GM12878 (cell line): ENCODE measurements around the gene SAC3D1. TPM values are rescaled to one million over a fixed set of nuclear protein-coding genes. Genes with fewer than 3 reads are reported as not detected.

Experiments used
- ATAC-seq: fragments of 200-7000 bp; cut with Tn5 transposase; 3 replicates; pipeline ENCODE4 v1.9.1; 2020; ENCODE audit warnings: mild to moderate bottlenecking, moderate library complexity
- BruUV-seq: library from RNA; stranded (reverse); fragments of 400-500 nt; replicated peaks from 2 replicates; lab custom pipeline; 2021; lab: Mats Ljungman, UMichigan
- CTCF ChIA-PET: fragments of 300-600 bp; sonication (Branson Sonifier 250); formaldehyde crosslinking; extraction: SDS; loops from one replicate; lab custom pipeline; 2021; ENCODE audit warnings: inconsistent platforms; lab: Yijun Ruan, JAX
- POLR2A ChIA-PET: fragments of 350-600 bp; formaldehyde crosslinking; extraction: SDS; loops from one replicate; lab custom pipeline; 2021; ENCODE audit warnings: inconsistent platforms; lab: Charles Lee
- RAD21 ChIA-PET: fragments of 300-600 bp; sonication (Branson Sonifier 250); formaldehyde crosslinking; loops from one replicate; lab custom pipeline; 2023; ENCODE audit warnings: antibody characterized with exemption; ENCODE audit not compliant: unreplicated experiment; lab: Charles Lee
- SMC1A ChIA-PET: fragments of 300-600 bp; sonication (Branson Sonifier 250); formaldehyde crosslinking; loops from one replicate; lab custom pipeline; 2023; ENCODE audit not compliant: unreplicated experiment, uncharacterized antibody; lab: Charles Lee
- DNase-seq: peaks from one replicate; pipeline ENCODE4 v3.0.0-alpha.2; 2011; ENCODE audit warnings: low read depth, low spot score
- FAIRE-seq: peaks from 3 replicates; lab custom pipeline; 2011; peaks lifted over from hg19 to GRCh38; lab: Jason Lieb, UNC
- H2AFZ ChIP-seq: 2 replicates; pipeline ENCODE4 v1.6.0; 2011; ENCODE audit warnings: low read depth, low read length, control low read depth; ENCODE audit not compliant: control insufficient read depth
- H3K27ac ChIP-seq: 2 replicates; pipeline ENCODE4 v1.5.1; 2011; ENCODE audit warnings: control low read depth; ENCODE audit not compliant: control insufficient read depth, insufficient read depth
- H3K27me3 ChIP-seq, 2 experiments: replicated peaks in 1 of 2; 2 replicates each; pipeline versions ENCODE4 v1.6.0 to v1.6.1; 2011; ENCODE audit warnings: low read length in 1 of 2; ENCODE audit not compliant: control insufficient read depth in 2 of 2, insufficient read depth in 2 of 2
- H3K36me3 ChIP-seq, 2 experiments: 2 replicates each; pipeline ENCODE4 v1.5.1; 2011; ENCODE audit warnings: low read length in 1 of 2; ENCODE audit not compliant: control insufficient read depth in 2 of 2, insufficient read depth in 2 of 2
- H3K4me1 ChIP-seq: 2 replicates; pipeline ENCODE4 v1.6.1; 2011; ENCODE audit warnings: mild to moderate bottlenecking, low read length, moderate library complexity, mixed read lengths; ENCODE audit not compliant: control insufficient read depth, insufficient read depth
- H3K4me2 ChIP-seq: 2 replicates; pipeline ENCODE4 v1.6.0; 2011; ENCODE audit warnings: control low read depth; ENCODE audit not compliant: control insufficient read depth, insufficient read depth
- H3K4me3 ChIP-seq: fragments of 200-600 bp; sonication (generic); 2 replicates; pipeline ENCODE4 v1.5.1; 2016
- H3K79me2 ChIP-seq: 2 replicates; pipeline ENCODE4 v1.6.0; 2011; ENCODE audit warnings: low read length; ENCODE audit not compliant: control insufficient read depth, insufficient read depth
- H3K9ac ChIP-seq: 2 replicates; pipeline ENCODE4 v1.8.0; 2011; ENCODE audit warnings: low read length, control low read depth, mixed read lengths; ENCODE audit not compliant: control insufficient read depth, insufficient read depth
- H3K9me3 ChIP-seq: replicated peaks from 3 replicates; pipeline ENCODE4 v1.5.1; 2011; ENCODE audit warnings: mild to moderate bottlenecking, low read length; ENCODE audit not compliant: control insufficient read depth, insufficient read depth
- H4K20me1 ChIP-seq: 2 replicates; pipeline ENCODE4 v1.6.0; 2011; ENCODE audit not compliant: control insufficient read depth, insufficient read depth
- BCL3 ChIP-seq: IDR thresholded peaks from 2 replicates; pipeline ENCODE4 v1.6.1; 2011; ENCODE audit warnings: borderline replicate concordance, low read depth, mild to moderate bottlenecking, moderate library complexity, low read length; ENCODE audit not compliant: insufficient read depth, poor library complexity, severe bottlenecking
- CHD2 ChIP-seq: IDR thresholded peaks from 2 replicates; pipeline ENCODE4 v1.6.1; 2011; ENCODE audit warnings: low read depth, low read length, improper control_type of control experiment, borderline replicate concordance
- ETV6 ChIP-seq, 2 experiments: fragments of 450-650 bp in 1 of 2; IDR thresholded peaks in 1 of 2; conservative IDR thresholded peaks in 1 of 2; 2 replicates each; pipeline ENCODE4 v1.6.1; 2014; ENCODE audit warnings: antibody characterized with exemption in 1 of 2, borderline replicate concordance in 1 of 2, low read depth in 1 of 2, mild to moderate bottlenecking in 1 of 2, moderate library complexity in 1 of 2
- FOS ChIP-seq: IDR thresholded peaks from 3 replicates; pipeline ENCODE4 v1.6.1; 2011; ENCODE audit warnings: borderline replicate concordance; ENCODE audit not compliant: insufficient read length; ENCODE audit errors: extremely low read depth
- FOXK2 ChIP-seq: fragments of 450-650 bp; IDR thresholded peaks from 2 replicates; pipeline ENCODE4 v1.6.1; 2017; ENCODE audit warnings: mild to moderate bottlenecking, moderate library complexity
- IRF4 ChIP-seq: IDR thresholded peaks from 2 replicates; pipeline ENCODE4 v1.6.1; 2011; ENCODE audit warnings: low read depth, low read length
- MLLT1 ChIP-seq: fragments of 450-650 bp; IDR thresholded peaks from 2 replicates; pipeline ENCODE4 v1.6.1; 2016; ENCODE audit warnings: mild to moderate bottlenecking
- NFYA ChIP-seq: IDR thresholded peaks from 2 replicates; pipeline ENCODE4 v1.6.1; 2011; ENCODE audit warnings: low read depth, mild to moderate bottlenecking, low read length, improper control_type of control experiment, borderline replicate concordance
- RCOR1 ChIP-seq: conservative IDR thresholded peaks from 2 replicates; pipeline ENCODE4 v1.6.1; 2012; ENCODE audit warnings: low read depth, low read length, improper control_type of control experiment
- RELB ChIP-seq: fragments of 450-650 bp; IDR thresholded peaks from 2 replicates; pipeline ENCODE4 v1.6.1; 2017; ENCODE audit warnings: low read depth, mild to moderate bottlenecking, moderate library complexity
- RUNX3 ChIP-seq: IDR thresholded peaks from 2 replicates; pipeline ENCODE4 v1.6.1; 2012; ENCODE audit warnings: low read length, inconsistent platforms
- WRNIP1 ChIP-seq: IDR thresholded peaks from 2 replicates; pipeline ENCODE4 v1.6.1; 2011; ENCODE audit warnings: low read depth, low read length, improper control_type of control experiment, borderline replicate concordance
- ZNF384 ChIP-seq: IDR thresholded peaks from 2 replicates; pipeline ENCODE4 v1.6.1; 2012; ENCODE audit warnings: low read depth, mild to moderate bottlenecking, low read length, improper control_type of control experiment, borderline replicate concordance
- WGBS: methylation state at CpG from one replicate; pipeline ENCODE4 v1.1.6; 2016; ENCODE audit warnings: low lambda C conversion rate; ENCODE audit not compliant: insufficient replicate concordance, insufficient coverage; ENCODE audit errors: missing lambda C conversion rate; 5-methylcytosine and 5-hydroxymethylcytosine counted together
- in situ Hi-C: fragments of 300-500 bp; cut with MboI; formaldehyde crosslinking; loops from 9 replicates; pipeline ENCODE4 v1.14.3; 2018; ENCODE audit warnings: mixed read lengths
- intact Hi-C: fragments of 100-400 bp; cut with micrococcal nuclease; formaldehyde crosslinking; loops from one replicate; pipeline ENCODE4 v1.14.2; 2022; ENCODE audit not compliant: unreplicated experiment
- polyA plus RNA-seq, 11 experiments: library from polyadenylated mRNA; depleted of rRNA in 4 of 11; unstranded in 6 of 11; stranded (reverse) in 5 of 11; fragments of >200 nt; fragmentation: Nextera tagmentation in 4 of 11; fragmentation: Illumina TruSeq in 1 of 11; extraction: Ambion mirVana in 4 of 11; extraction: Trizol in 1 of 11; gene quantifications; 1 replicate in 1 of 11; 2 replicates in 10 of 11; pipeline versions ENCODE4 v1.2.1 to v1.2.3, GENCODE V29; 2011 to 2016; ENCODE audit warnings: inconsistent platforms in 2 of 11, missing spikeins in 2 of 11, low read depth in 1 of 11
- total RNA-seq, 4 experiments: library from RNA; depleted of rRNA in 3 of 4; stranded (reverse); fragments of >200 nt in 3 of 4; fragmentation: Illumina TruSeq in 1 of 4; extraction: Trizol in 1 of 4; gene quantifications; 2 replicates each; pipeline versions ENCODE4 v1.2.1 to v1.2.3, GENCODE V29; 2013 to 2021

SAC3D1 gene
- total and polyA plus RNA-seq, 10 of the 15 experiments (the other 5 are each of a cell fraction or from before 2014, with no cell fraction given) = 0.16 to 44.6 (median 12.1) TPM

- TF ChIP-seq MLLT1 (no peak), ZNF384 (no peak), RCOR1 (no peak)
Measured at GRCh38 chr11:65045728-65046127, 4.7 kb downstream of the SAC3D1 start (continued).

- H3K27ac ChIP-seq = no peak overlapping the region
- no peaks in the 10 kb centered on the region for H4K20me1 ChIP-seq
- intact Hi-C loops = no loop called here
- no peaks in the 10 kb centered on the region for H3K79me2 ChIP-seq
- ChIA-PET RAD21 (no interaction called here), CTCF (no interaction called here), SMC1A (no interaction called here), POLR2A (no interaction called here)
- H3K4me2 ChIP-seq = peak overlapping the region; percentile 77
- no peaks in the 10 kb centered on the region for H3K9me3 ChIP-seq
- no peak for FAIRE-seq
- no TSS peak for BruUV-seq
- H3K9ac ChIP-seq = peak overlapping the region; percentile 19; the same call in 1 of the 2 replicates
- no peak for DNase-seq
- in situ Hi-C loops = no loop called here
- H3K36me3 ChIP-seq = peaks cover 0 to 5% of the 10 kb centered on the region in 2 experiments; a peak in 3 of 4 replicates
- WGBS = 70% methylated on average over 52 of the region's 56 CpGs
- no peak overlapping the region for H3K4me3 ChIP-seq
- peaks cover 11% of the 10 kb centered on the region for H3K4me1 ChIP-seq
- no peaks in the 10 kb centered on the region for H3K27me3 ChIP-seq
- no peak for ATAC-seq
- H2AFZ ChIP-seq = peak overlapping the region; percentile 66
- no peak for TF ChIP-seq FOS
- no peak for TF ChIP-seq FOXK2
- TF ChIP-seq BCL3 = no peak
- no peak for TF ChIP-seq ETV6 (conservative IDR thresholded peaks at IDR 0.05 in 1 of 2, IDR thresholded peaks at IDR 0.05 in 1 of 2; ENCODE audit: borderline replicate concordance in 1 of 2, low read depth in 1 of 2)
- TF ChIP-seq WRNIP1 = no peak
- no peak for TF ChIP-seq RUNX3
- no peak for TF ChIP-seq NFYA
- no peak for TF ChIP-seq CHD2
- no peak for TF ChIP-seq IRF4
- no peak for TF ChIP-seq RELB
Measured at GRCh38 chr11:65047581-65048422, 6.8 kb downstream of the SAC3D1 start.
